Endothelial cell of umbilical vein (primary cell): ENCODE measurements around the gene RRP8. TPM values are rescaled to one million over a fixed set of nuclear protein-coding genes. Genes with fewer than 3 reads are reported as not detected.

Experiments
- BruUV-seq: library from RNA; stranded (reverse); fragments of 400-500 nt; replicated peaks from 2 replicates; lab custom pipeline; 2021; lab: Mats Ljungman, UMichigan
- CTCF ChIA-PET: fragments of 300-600, 350-600 bp; sonication (Branson Sonifier 250); formaldehyde crosslinking; loops from one replicate; lab custom pipeline; 2021; ENCODE audit warnings: antibody characterized with exemption, inconsistent platforms; lab: Charles Lee
- POLR2A ChIA-PET: fragments of 300-600, 350-600 bp; sonication (Branson Sonifier 250); formaldehyde crosslinking; loops from one replicate; lab custom pipeline; 2021; ENCODE audit warnings: antibody characterized with exemption, inconsistent platforms; lab: Charles Lee
- DNase-seq: peaks from one replicate; pipeline ENCODE4 v3.0.0-alpha.2; 2011; ENCODE audit warnings: low read depth, low spot score
- FAIRE-seq: peaks from 2 replicates; lab custom pipeline; 2011; peaks lifted over from hg19 to GRCh38; lab: Jason Lieb, UNC
- H2AFZ ChIP-seq: 2 replicates; pipeline ENCODE4 v1.6.0; 2012; ENCODE audit warnings: low read depth, low read length, control low read depth, inconsistent platforms
- H3K27ac ChIP-seq: 2 replicates; pipeline ENCODE4 v1.5.1; 2011; ENCODE audit warnings: low read depth, mild to moderate bottlenecking, control low read depth, low read length, moderate library complexity; ENCODE audit not compliant: insufficient read depth
- H3K27me3 ChIP-seq, 2 experiments: 2 replicates each; pipeline versions ENCODE4 v1.6.0 to v1.6.1; 2011; ENCODE audit warnings: low read length in 2 of 2, mixed read lengths in 1 of 2; ENCODE audit not compliant: control insufficient read depth in 2 of 2, insufficient read depth in 2 of 2
- H3K36me3 ChIP-seq, 2 experiments: 2 replicates in 1 of 2; 3 replicates in 1 of 2; pipeline ENCODE4 v1.5.1; 2011; ENCODE audit warnings: low read length in 2 of 2, mild to moderate bottlenecking in 1 of 2, moderate library complexity in 1 of 2; ENCODE audit not compliant: control insufficient read depth in 2 of 2, insufficient read depth in 2 of 2; ENCODE audit errors: extremely low read depth in 1 of 2
- H3K4me1 ChIP-seq: 3 replicates; pipeline ENCODE4 v1.5.1; 2011; ENCODE audit warnings: mild to moderate bottlenecking, low read length; ENCODE audit not compliant: control insufficient read depth, insufficient read depth; ENCODE audit errors: extremely low read depth
- H3K4me2 ChIP-seq: 2 replicates; pipeline ENCODE4 v1.6.1; 2011; ENCODE audit warnings: low read length, control low read depth, mixed read lengths; ENCODE audit not compliant: insufficient read depth
- H3K4me3 ChIP-seq, 3 experiments: fragments of 200-600 bp in 1 of 3; sonication (generic), shearing (Covaris generic) in 1 of 3; replicated peaks in 1 of 3; 2 replicates each; pipeline ENCODE4 v1.5.1; 2011 to 2016; ENCODE audit warnings: control low read depth in 3 of 3, low read length in 3 of 3, mild to moderate bottlenecking in 2 of 3, inconsistent platforms in 1 of 3, low read depth in 1 of 3, moderate library complexity in 1 of 3; ENCODE audit not compliant: insufficient read depth in 1 of 3
- H3K79me2 ChIP-seq: 2 replicates; pipeline ENCODE4 v1.6.0; 2012; ENCODE audit warnings: low read length, inconsistent platforms; ENCODE audit not compliant: control insufficient read depth, insufficient read depth
- H3K9ac ChIP-seq: replicated peaks from 2 replicates; pipeline ENCODE3; 2011; ENCODE audit warnings: low read length, control low read depth; ENCODE audit not compliant: insufficient read depth; ENCODE audit errors: extremely low read depth
- H3K9me1 ChIP-seq: replicated peaks from 3 replicates; pipeline ENCODE4 v1.6.0; 2011; ENCODE audit warnings: mild to moderate bottlenecking, low read length; ENCODE audit not compliant: control insufficient read depth, insufficient read depth; ENCODE audit errors: extremely low read depth
- H3K9me3 ChIP-seq: replicated peaks from 2 replicates; pipeline ENCODE4 v1.5.1; 2012; ENCODE audit warnings: low read length, inconsistent platforms; ENCODE audit not compliant: control insufficient read depth, insufficient read depth
- H4K20me1 ChIP-seq: replicated peaks from 2 replicates; pipeline ENCODE3; 2011; ENCODE audit warnings: mild to moderate bottlenecking, low read length; ENCODE audit not compliant: control insufficient read depth, insufficient read depth; ENCODE audit errors: extremely low read depth
- CTCF ChIP-seq, 2 donors: IDR thresholded peaks; 1 replicate in 1 of 2; 2 replicates in 1 of 2; pipeline ENCODE4 v1.5.1; 2011; ENCODE audit warnings: low read length in 2 of 2, mild to moderate bottlenecking in 2 of 2, moderate library complexity in 2 of 2, control low read depth in 1 of 2, inconsistent platforms in 1 of 2, low read depth in 1 of 2; ENCODE audit not compliant: insufficient read depth in 1 of 2; ENCODE audit errors: extremely low read depth in 1 of 2
- EZH2 ChIP-seq: IDR thresholded peaks from 2 replicates; pipeline ENCODE4 v1.6.1; 2012; ENCODE audit warnings: borderline replicate concordance, low read depth, mild to moderate bottlenecking, moderate library complexity, low read length, inconsistent platforms; ENCODE audit not compliant: severe bottlenecking
- FOS ChIP-seq: IDR thresholded peaks from 2 replicates; pipeline ENCODE4 v1.6.1; 2011; ENCODE audit warnings: mild to moderate bottlenecking, low read length, moderate library complexity, borderline replicate concordance; ENCODE audit not compliant: insufficient read depth
- GATA2 ChIP-seq: IDR thresholded peaks from 2 replicates; pipeline ENCODE4 v1.7.0; 2011; ENCODE audit warnings: low read depth, mild to moderate bottlenecking, moderate library complexity, mixed read lengths, low read length; ENCODE audit not compliant: insufficient read length, insufficient read depth
- JUN ChIP-seq: IDR thresholded peaks from 2 replicates; pipeline ENCODE4 v1.6.1; 2011; ENCODE audit warnings: borderline replicate concordance, low read depth; ENCODE audit not compliant: insufficient read length, insufficient read depth
- MYC ChIP-seq: IDR thresholded peaks from one replicate; pipeline ENCODE4 v1.6.1; 2011; ENCODE audit warnings: mild to moderate bottlenecking, low read depth, low read length
- POLR2AphosphoS5 ChIP-seq: IDR thresholded peaks from 2 replicates; pipeline ENCODE4 v1.6.1; 2012; ENCODE audit warnings: low read depth, mild to moderate bottlenecking, control low read depth, low read length, moderate library complexity; ENCODE audit not compliant: insufficient read depth
- dilution Hi-C: fragments of 300-500 bp; cut with MboI; formaldehyde crosslinking; loops from one replicate; pipeline ENCODE4 v1.15.0; 2019; ENCODE audit warnings: low sequenced_read_pairs; ENCODE audit not compliant: extremely low pct_ligation_motif_present
- intact Hi-C: fragments of 100-400 bp; cut with micrococcal nuclease; formaldehyde crosslinking; loops from one replicate; pipeline ENCODE4 v1.10.0; 2022
- polyA plus RNA-seq, 4 experiments: library from polyadenylated mRNA; depleted of rRNA in 3 of 4; stranded (reverse) in 3 of 4; unstranded in 1 of 4; fragments of >200 nt; gene quantifications; 2 replicates each; pipeline versions ENCODE4 v1.2.1 to v1.2.3, GENCODE V29; 2011 to 2012; ENCODE audit warnings: missing spikeins in 1 of 4
- total RNA-seq: library from RNA; stranded (reverse); gene quantifications from 2 replicates; pipeline ENCODE4 v1.2.3, GENCODE V29; 2021
- TF ChIP-seq, protein P1 (sequence below): IDR thresholded peaks from 2 replicates; pipeline ENCODE4 v1.6.1; 2011; ENCODE audit not compliant: insufficient read depth, insufficient read length

Gene RRP8
- total and polyA plus RNA-seq, 2 donors (not counting 3 experiments of a cell fraction or from before 2014, with no cell fraction given), result 6.4 to 19.4 TPM

- no peaks in the 10 kb centered on the region for H3K27me3 ChIP-seq
- peaks cover 47% of the 10 kb centered on the region for H3K4me1 ChIP-seq
- no peak for DNase-seq
- no peak overlapping the region for H3K4me3 ChIP-seq
- H3K79me2 ChIP-seq, result peaks cover 2% of the 10 kb centered on the region
- no peak overlapping the region for H2AFZ ChIP-seq
- TSS peak; percentile 21 for BruUV-seq
- dilution Hi-C loops, result no loop called here
- no peaks in the 10 kb centered on the region for H3K9me3 ChIP-seq
- H3K36me3 ChIP-seq, result peaks cover under 1 to 46% of the 10 kb centered on the region in 2 experiments
- ChIA-PET POLR2A (no interaction called here), CTCF (interaction anchor here (0.6 to 2.9 kb wide), 11 partner anchors 11 to 103 kb away, joined by 3 to 11 read pairs (median 3); partner anchors contain the start of gene TPP1)
- FAIRE-seq, result peak; percentile 48
- no peak for TF ChIP-seq EZH2
- no peak for TF ChIP-seq CTCF (IDR thresholded peaks at IDR 0.05; ENCODE audit: extremely low read depth in 1 of 2, insufficient read depth in 1 of 2, low read depth in 1 of 2, low read length in 2 of 2)
- no peak for TF ChIP-seq MYC
- TF ChIP-seq, protein P1, sequence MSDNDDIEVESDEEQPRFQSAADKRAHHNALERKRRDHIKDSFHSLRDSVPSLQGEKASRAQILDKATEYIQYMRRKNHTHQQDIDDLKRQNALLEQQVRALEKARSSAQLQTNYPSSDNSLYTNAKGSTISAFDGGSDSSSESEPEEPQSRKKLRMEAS, result no peak
- no peak for TF ChIP-seq FOS
- TF ChIP-seq GATA2, result no peak
- TF ChIP-seq POLR2AphosphoS5, result no peak
- TF ChIP-seq JUN, result no peak
- intact Hi-C loops, result loop anchor here (2.0 kb wide), 1 partner anchor 17 kb away; no protein-coding TSS in a partner anchor
- H3K9me1 ChIP-seq, result no peaks in the 10 kb centered on the region
- H3K9ac ChIP-seq, result no peak overlapping the region
- no peak overlapping the region for H3K4me2 ChIP-seq
- H4K20me1 ChIP-seq, result no peaks in the 10 kb centered on the region
- H3K27ac ChIP-seq, result peak overlapping the region; percentile 9
Measured at GRCh38 chr11:6633422-6634408, 30.3 kb upstream of the RRP8 start.
